GM12878 (cell line): ENCODE measurements around the gene KBTBD3. TPM values are rescaled to one million over a fixed set of nuclear protein-coding genes. Genes with fewer than 3 reads are reported as not detected.

Experiments used
- ATAC-seq: fragments of 200-7000 bp; cut with Tn5 transposase; 3 replicates; pipeline ENCODE4 v1.9.1; 2020; ENCODE audit warnings: mild to moderate bottlenecking, moderate library complexity
- BruUV-seq: library from RNA; stranded (reverse); fragments of 400-500 nt; replicated peaks from 2 replicates; lab custom pipeline; 2021; lab: Mats Ljungman, UMichigan
- CTCF ChIA-PET: fragments of 300-600 bp; sonication (Branson Sonifier 250); formaldehyde crosslinking; extraction: SDS; loops from one replicate; lab custom pipeline; 2021; ENCODE audit warnings: inconsistent platforms; lab: Yijun Ruan, JAX
- POLR2A ChIA-PET: fragments of 350-600 bp; formaldehyde crosslinking; extraction: SDS; loops from one replicate; lab custom pipeline; 2021; ENCODE audit warnings: inconsistent platforms; lab: Charles Lee
- RAD21 ChIA-PET: fragments of 300-600 bp; sonication (Branson Sonifier 250); formaldehyde crosslinking; loops from one replicate; lab custom pipeline; 2023; ENCODE audit warnings: antibody characterized with exemption; ENCODE audit not compliant: unreplicated experiment; lab: Charles Lee
- SMC1A ChIA-PET: fragments of 300-600 bp; sonication (Branson Sonifier 250); formaldehyde crosslinking; loops from one replicate; lab custom pipeline; 2023; ENCODE audit not compliant: unreplicated experiment, uncharacterized antibody; lab: Charles Lee
- DNase-seq: peaks from one replicate; pipeline ENCODE4 v3.0.0-alpha.2; 2011; ENCODE audit warnings: low read depth, low spot score
- FAIRE-seq: peaks from 3 replicates; lab custom pipeline; 2011; peaks lifted over from hg19 to GRCh38; lab: Jason Lieb, UNC
- H2AFZ ChIP-seq: 2 replicates; pipeline ENCODE4 v1.6.0; 2011; ENCODE audit warnings: low read depth, low read length, control low read depth; ENCODE audit not compliant: control insufficient read depth
- H3K27ac ChIP-seq: 2 replicates; pipeline ENCODE4 v1.5.1; 2011; ENCODE audit warnings: control low read depth; ENCODE audit not compliant: control insufficient read depth, insufficient read depth
- H3K27me3 ChIP-seq, 2 experiments: replicated peaks in 1 of 2; 2 replicates each; pipeline versions ENCODE4 v1.6.0 to v1.6.1; 2011; ENCODE audit warnings: low read length in 1 of 2; ENCODE audit not compliant: control insufficient read depth in 2 of 2, insufficient read depth in 2 of 2
- H3K36me3 ChIP-seq, 2 experiments: 2 replicates each; pipeline ENCODE4 v1.5.1; 2011; ENCODE audit warnings: low read length in 1 of 2; ENCODE audit not compliant: control insufficient read depth in 2 of 2, insufficient read depth in 2 of 2
- H3K4me1 ChIP-seq: 2 replicates; pipeline ENCODE4 v1.6.1; 2011; ENCODE audit warnings: mild to moderate bottlenecking, low read length, moderate library complexity, mixed read lengths; ENCODE audit not compliant: control insufficient read depth, insufficient read depth
- H3K4me2 ChIP-seq: 2 replicates; pipeline ENCODE4 v1.6.0; 2011; ENCODE audit warnings: control low read depth; ENCODE audit not compliant: control insufficient read depth, insufficient read depth
- H3K4me3 ChIP-seq: fragments of 200-600 bp; sonication (generic); 2 replicates; pipeline ENCODE4 v1.5.1; 2016
- H3K79me2 ChIP-seq: 2 replicates; pipeline ENCODE4 v1.6.0; 2011; ENCODE audit warnings: low read length; ENCODE audit not compliant: control insufficient read depth, insufficient read depth
- H3K9ac ChIP-seq: 2 replicates; pipeline ENCODE4 v1.8.0; 2011; ENCODE audit warnings: low read length, control low read depth, mixed read lengths; ENCODE audit not compliant: control insufficient read depth, insufficient read depth
- H3K9me3 ChIP-seq: replicated peaks from 3 replicates; pipeline ENCODE4 v1.5.1; 2011; ENCODE audit warnings: mild to moderate bottlenecking, low read length; ENCODE audit not compliant: control insufficient read depth, insufficient read depth
- H4K20me1 ChIP-seq: 2 replicates; pipeline ENCODE4 v1.6.0; 2011; ENCODE audit not compliant: control insufficient read depth, insufficient read depth
- CBX5 ChIP-seq: sonication (generic); IDR thresholded peaks from 2 replicates; pipeline ENCODE4 v1.6.1; 2016; ENCODE audit warnings: low read depth, moderate library complexity, mild to moderate bottlenecking, inconsistent platforms
- CREB1 ChIP-seq: IDR thresholded peaks from 2 replicates; pipeline ENCODE4 v1.6.1; 2012; ENCODE audit warnings: low read depth, mild to moderate bottlenecking, inconsistent platforms
- CREM ChIP-seq: IDR thresholded peaks from 2 replicates; pipeline ENCODE4 v1.6.1; 2014; ENCODE audit warnings: antibody characterized with exemption, low read depth
- JUNB ChIP-seq: IDR thresholded peaks from 2 replicates; pipeline ENCODE4 v1.6.1; 2016; ENCODE audit warnings: antibody characterized with exemption, mild to moderate bottlenecking
- MEF2A ChIP-seq: IDR thresholded peaks from 2 replicates; pipeline ENCODE4 v1.6.1; 2011; ENCODE audit warnings: low read depth, mild to moderate bottlenecking, low read length, moderate library complexity; ENCODE audit not compliant: insufficient read depth
- NBN ChIP-seq: fragments of 450-650 bp; IDR thresholded peaks from 2 replicates; pipeline ENCODE4 v1.6.1; 2016
- NFIC ChIP-seq: IDR thresholded peaks from 2 replicates; pipeline ENCODE4 v1.6.1; 2012; ENCODE audit warnings: low read depth, mild to moderate bottlenecking, inconsistent platforms, low read length, moderate library complexity
- RUNX3 ChIP-seq: IDR thresholded peaks from 2 replicates; pipeline ENCODE4 v1.6.1; 2012; ENCODE audit warnings: low read length, inconsistent platforms
- SPI1 ChIP-seq: IDR thresholded peaks from 2 replicates; pipeline ENCODE4 v1.6.1; 2011; ENCODE audit warnings: low read depth, mild to moderate bottlenecking, low read length, moderate library complexity, borderline replicate concordance; ENCODE audit not compliant: insufficient read depth
- SRF ChIP-seq, 2 experiments: IDR thresholded peaks; 2 replicates each; pipeline ENCODE4 v1.6.1; 2011; ENCODE audit warnings: low read depth in 2 of 2, low read length in 2 of 2, mild to moderate bottlenecking in 1 of 2, moderate library complexity in 1 of 2
- WGBS: methylation state at CpG from one replicate; pipeline ENCODE4 v1.1.6; 2016; ENCODE audit warnings: low lambda C conversion rate; ENCODE audit not compliant: insufficient replicate concordance, insufficient coverage; ENCODE audit errors: missing lambda C conversion rate; 5-methylcytosine and 5-hydroxymethylcytosine counted together
- in situ Hi-C: fragments of 300-500 bp; cut with MboI; formaldehyde crosslinking; loops from 9 replicates; pipeline ENCODE4 v1.14.3; 2018; ENCODE audit warnings: mixed read lengths
- intact Hi-C: fragments of 100-400 bp; cut with micrococcal nuclease; formaldehyde crosslinking; loops from one replicate; pipeline ENCODE4 v1.14.2; 2022; ENCODE audit not compliant: unreplicated experiment
- polyA plus RNA-seq, 11 experiments: library from polyadenylated mRNA; depleted of rRNA in 4 of 11; unstranded in 6 of 11; stranded (reverse) in 5 of 11; fragments of >200 nt; fragmentation: Nextera tagmentation in 4 of 11; fragmentation: Illumina TruSeq in 1 of 11; extraction: Ambion mirVana in 4 of 11; extraction: Trizol in 1 of 11; gene quantifications; 1 replicate in 1 of 11; 2 replicates in 10 of 11; pipeline versions ENCODE4 v1.2.1 to v1.2.3, GENCODE V29; 2011 to 2016; ENCODE audit warnings: inconsistent platforms in 2 of 11, missing spikeins in 2 of 11, low read depth in 1 of 11
- total RNA-seq, 4 experiments: library from RNA; depleted of rRNA in 3 of 4; stranded (reverse); fragments of >200 nt in 3 of 4; fragmentation: Illumina TruSeq in 1 of 4; extraction: Trizol in 1 of 4; gene quantifications; 2 replicates each; pipeline versions ENCODE4 v1.2.1 to v1.2.3, GENCODE V29; 2013 to 2021
- TF ChIP-seq, protein P1 (sequence below): IDR thresholded peaks from 2 replicates; pipeline ENCODE4 v1.6.1; 2012; ENCODE audit warnings: low read depth, low read length, improper control_type of control experiment
- TF ChIP-seq, protein P2 (sequence below): IDR thresholded peaks from 2 replicates; pipeline ENCODE4 v1.6.1; 2011; ENCODE audit warnings: mild to moderate bottlenecking, low read depth, low read length, moderate library complexity; ENCODE audit not compliant: insufficient replicate concordance
- TF ChIP-seq, protein P3 (sequence below): fragments of 450-650 bp; IDR thresholded peaks from 2 replicates; pipeline ENCODE4 v1.6.1; 2018; ENCODE audit warnings: borderline replicate concordance, mild to moderate bottlenecking; ENCODE audit not compliant: partially characterized antibody

Gene KBTBD3
- total and polyA plus RNA-seq, 10 of the 15 experiments (the other 5 are each of a cell fraction or from before 2014, with no cell fraction given), result 1.9 to 18.1 (median 8.4) TPM

DNA sequence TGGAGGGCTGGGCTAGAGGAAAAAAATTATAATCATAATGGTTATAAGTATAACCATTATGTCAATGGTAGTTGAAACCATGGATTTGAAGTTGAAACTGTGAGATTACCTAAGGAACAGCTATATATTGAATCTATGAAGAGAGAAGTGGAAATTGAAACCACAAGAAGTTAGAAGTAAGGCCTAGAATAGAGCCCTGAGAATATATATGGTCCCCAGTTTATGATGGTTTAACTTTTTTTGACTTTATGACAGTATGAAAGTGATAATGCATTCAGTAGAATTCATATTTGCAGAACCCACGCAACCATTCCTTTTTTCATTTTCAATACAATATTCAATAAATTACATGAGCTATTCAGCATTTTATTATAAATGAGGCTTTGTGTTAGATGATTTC lies 15.3 kb upstream of the KBTBD3 start:
- POLR2A ChIA-PET, result interaction anchor here (0.9 to 2.2 kb wide), 2 partner anchors 14 to 16 kb away, joined by 4 to 8 read pairs; partner anchors contain the start of genes AASDHPPT and KBTBD3
- intact Hi-C loops, result no loop called here
- peak overlapping the region; percentile 76 for H3K27ac ChIP-seq

More for the DNA sequence above, 15.3 kb upstream of the KBTBD3 start:
- peak; percentile 73 for TF ChIP-seq MEF2A
- TF ChIP-seq, protein P1, sequence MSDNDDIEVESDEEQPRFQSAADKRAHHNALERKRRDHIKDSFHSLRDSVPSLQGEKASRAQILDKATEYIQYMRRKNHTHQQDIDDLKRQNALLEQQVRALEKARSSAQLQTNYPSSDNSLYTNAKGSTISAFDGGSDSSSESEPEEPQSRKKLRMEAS, result no peak
- TF ChIP-seq, protein P2, sequence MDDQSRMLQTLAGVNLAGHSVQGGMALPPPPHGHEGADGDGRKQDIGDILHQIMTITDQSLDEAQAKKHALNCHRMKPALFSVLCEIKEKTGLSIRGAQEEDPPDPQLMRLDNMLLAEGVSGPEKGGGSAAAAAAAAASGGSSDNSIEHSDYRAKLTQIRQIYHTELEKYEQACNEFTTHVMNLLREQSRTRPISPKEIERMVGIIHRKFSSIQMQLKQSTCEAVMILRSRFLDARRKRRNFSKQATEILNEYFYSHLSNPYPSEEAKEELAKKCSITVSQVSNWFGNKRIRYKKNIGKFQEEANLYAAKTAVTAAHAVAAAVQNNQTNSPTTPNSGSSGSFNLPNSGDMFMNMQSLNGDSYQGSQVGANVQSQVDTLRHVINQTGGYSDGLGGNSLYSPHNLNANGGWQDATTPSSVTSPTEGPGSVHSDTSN, result no peak
- TF ChIP-seq SRF (IDR thresholded peaks at IDR 0.05; ENCODE audit: low read depth in 2 of 2, low read length in 2 of 2), result no peak
- TF ChIP-seq SPI1, result no peak
- peak; percentile 76 for TF ChIP-seq RUNX3
- TF ChIP-seq NFIC, result peak; percentile 71; the same call in 1 of the 2 replicates
- TF ChIP-seq CREB1, result 0 out of 2 replicates have a peak, but pooled peaks have one; percentile 55
- no peak for TF ChIP-seq NBN
- TF ChIP-seq JUNB, result peak; percentile 39
- no peak for TF ChIP-seq CBX5
- peak; percentile 60 for TF ChIP-seq CREM
- TF ChIP-seq, protein P3, sequence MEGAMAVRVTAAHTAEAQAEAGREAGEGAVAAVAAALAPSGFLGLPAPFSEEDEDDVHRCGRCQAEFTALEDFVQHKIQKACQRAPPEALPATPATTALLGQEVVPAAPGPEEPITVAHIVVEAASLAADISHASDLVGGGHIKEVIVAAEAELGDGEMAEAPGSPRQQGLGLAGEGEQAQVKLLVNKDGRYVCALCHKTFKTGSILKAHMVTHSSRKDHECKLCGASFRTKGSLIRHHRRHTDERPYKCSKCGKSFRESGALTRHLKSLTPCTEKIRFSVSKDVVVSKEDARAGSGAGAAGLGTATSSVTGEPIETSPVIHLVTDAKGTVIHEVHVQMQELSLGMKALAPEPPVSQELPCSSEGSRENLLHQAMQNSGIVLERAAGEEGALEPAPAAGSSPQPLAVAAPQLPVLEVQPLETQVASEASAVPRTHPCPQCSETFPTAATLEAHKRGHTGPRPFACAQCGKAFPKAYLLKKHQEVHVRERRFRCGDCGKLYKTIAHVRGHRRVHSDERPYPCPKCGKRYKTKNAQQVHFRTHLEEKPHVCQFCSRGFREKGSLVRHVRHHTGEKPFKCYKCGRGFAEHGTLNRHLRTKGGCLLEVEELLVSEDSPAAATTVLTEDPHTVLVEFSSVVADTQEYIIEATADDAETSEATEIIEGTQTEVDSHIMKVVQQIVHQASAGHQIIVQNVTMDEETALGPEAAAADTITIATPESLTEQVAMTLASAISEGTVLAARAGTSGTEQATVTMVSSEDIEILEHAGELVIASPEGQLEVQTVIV, result no peak
- Histone ChIP-seq H3K4me1 (peaks cover 14% of the 10 kb centered on the region), H3K9me3 (no peaks in the 10 kb centered on the region), H3K36me3 (peaks cover 0 to 5% of the 10 kb centered on the region in 2 experiments; a peak in 3 of 4 replicates), H3K4me3 (no peak overlapping the region), H3K4me2 (0 out of 2 replicates have a peak overlapping the region, but pooled peaks have one; percentile 39), H3K79me2 (peaks cover 33% of the 10 kb centered on the region), H2AFZ (no peak overlapping the region), H4K20me1 (no peaks in the 10 kb centered on the region), H3K27me3 (no peaks in the 10 kb centered on the region), H3K9ac (no peak overlapping the region)
- peak; percentile 53 for ATAC-seq
- BruUV-seq, result no TSS peak
- WGBS, result 44% methylated on average over 1 of the region's 1 CpG
- CTCF ChIA-PET, result interaction anchor here (2.1 to 8.1 kb wide), 4 partner anchors 8 to 42 kb away, joined by 8 to 72 read pairs (median 38); partner anchors contain the start of genes AASDHPPT and KBTBD3
- in situ Hi-C loops, result no loop called here
- no peak for DNase-seq
- RAD21 ChIA-PET, result interaction anchor here (1.2 kb wide), 1 partner anchor 14 kb away, joined by 3 read pairs; no protein-coding TSS in a partner anchor
- SMC1A ChIA-PET, result interaction anchor here (0.9 to 3.4 kb wide), 7 partner anchors 8 to 196 kb away, joined by 3 to 14 read pairs (median 5); partner anchors contain the start of genes AASDHPPT and KBTBD3
- FAIRE-seq, result no peak
